Testis (tissue), 3 donors: ENCODE measurements around the gene POPDC2. TPM values are rescaled to one million over a fixed set of nuclear protein-coding genes. Genes with fewer than 3 reads are reported as not detected.
A peak's percentile ranks its signal among the peaks of the same experiment; 100 is the strongest.

ENCODE experiments used
- DNase-seq: peaks from one replicate; pipeline ENCODE4 v3.0.0-alpha.2; 2019
- H3K27ac ChIP-seq, 2 donors: fragments of 200-600 bp; sonication (generic); one replicate each; pipeline ENCODE4 v1.5.1; 2019
- H3K27me3 ChIP-seq: fragments of 200-600 bp; sonication (generic); one replicate; pipeline ENCODE4 v1.5.1; 2019
- H3K36me3 ChIP-seq: fragments of 200-600 bp; sonication (generic); one replicate; pipeline ENCODE4 v1.5.1; 2017; ENCODE audit warnings: low read depth; ENCODE audit errors: missing control alignments
- H3K4me1 ChIP-seq: fragments of 200-600 bp; sonication (generic); one replicate; pipeline ENCODE4 v1.5.1; 2019
- H3K4me3 ChIP-seq, 2 donors: fragments of 200-600 bp; sonication (generic); one replicate each; pipeline ENCODE4 v1.5.1; 2017 to 2019
- H3K9me3 ChIP-seq: fragments of 200-600 bp; sonication (generic); one replicate; pipeline ENCODE4 v1.5.1; 2017
- POLR2A ChIP-seq: fragments of 450-650 bp; IDR thresholded peaks from one replicate; pipeline ENCODE4 v1.6.1; 2017; ENCODE audit warnings: antibody characterized with exemption, mild to moderate bottlenecking, moderate library complexity
- WGBS, 2 donors: methylation state at CpG; one replicate each; pipeline ENCODE4 v1.1.5; 2018; 5-methylcytosine and 5-hydroxymethylcytosine counted together
- intact Hi-C: fragments of 100-400 bp; cut with DNase I; formaldehyde crosslinking; loops from one replicate; pipeline ENCODE4 v1.15.1; 2023; ENCODE audit warnings: low total_unique reads
- polyA plus RNA-seq: library from polyadenylated mRNA; stranded (reverse); fragments of 350-450 nt; fragmentation: Illumina TruSeq; extraction: RNeasy Lipid Tissue Mini Kit (QIAGEN cat#74804); gene quantifications from one replicate; pipeline ENCODE4 v1.2.3, GENCODE V29; 2014; ENCODE audit warnings: low read depth, low replicate concordance; ENCODE audit not compliant: insufficient read depth
- total RNA-seq, 2 donors: library from RNA; depleted of rRNA; stranded (reverse); fragments of >200 nt; gene quantifications; one replicate each; pipeline ENCODE4 v1.2.3, GENCODE V29; 2016
- TF ChIP-seq, protein P1 (sequence below), 3 experiments: fragments of 450-650 bp in 2 of 3; fragments of 200-600 bp in 1 of 3; sonication (generic) in 1 of 3; IDR thresholded peaks; one replicate each; pipeline ENCODE4 v1.5.1; 2016 to 2019; ENCODE audit warnings: antibody characterized with exemption in 3 of 3, mild to moderate bottlenecking in 2 of 3, moderate library complexity in 1 of 3

Gene POPDC2
- total and polyA plus RNA-seq, 3 donors from 2014 or later: 4.1 to 8.0 (median 5.7) TPM

DNA sequence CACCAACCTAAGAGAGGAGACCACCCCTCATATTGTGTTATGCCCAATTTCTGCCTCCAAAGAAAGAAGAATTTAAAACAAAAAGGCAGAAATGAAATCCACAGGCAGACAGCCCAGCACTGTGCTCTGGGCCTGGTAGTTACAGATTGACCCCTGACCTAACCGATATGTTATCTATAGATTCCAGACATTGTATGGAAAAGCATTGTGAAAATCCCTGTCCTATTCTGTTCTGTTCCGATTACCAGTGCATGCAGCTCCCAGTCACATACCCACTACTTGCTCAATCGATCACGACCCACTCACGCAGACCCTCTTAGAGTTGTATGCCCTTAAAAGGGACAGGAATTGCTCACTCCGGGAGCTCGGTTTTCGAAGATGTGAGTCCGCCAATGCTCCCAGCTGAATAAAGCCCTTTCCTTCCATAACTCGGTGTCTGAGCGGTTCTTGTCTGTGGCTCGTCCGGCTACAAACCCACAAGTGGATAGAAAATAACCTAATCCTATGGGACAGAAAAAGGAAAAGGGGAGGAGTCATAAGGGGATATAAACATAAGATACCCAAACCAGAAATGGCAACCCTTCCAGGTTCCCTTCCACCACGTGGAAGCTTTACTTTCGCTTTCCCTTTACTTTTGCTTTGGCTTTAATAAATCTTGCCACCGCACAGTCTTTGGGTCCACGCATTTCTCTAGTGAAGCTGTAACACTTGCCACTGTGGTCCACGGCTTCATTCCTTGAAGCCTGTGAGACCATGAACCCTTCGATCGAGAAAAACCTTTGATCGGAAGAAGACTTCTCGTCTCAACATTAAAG lies 40.7 kb upstream of the POPDC2 start:
- Histone ChIP-seq H3K9me3 (no peaks in the 10 kb centered on the region), H3K4me1 (no peaks in the 10 kb centered on the region), H3K4me3 (no peak overlapping the region), H3K27me3 (no peaks in the 10 kb centered on the region), H3K36me3 (no peaks in the 10 kb centered on the region), H3K27ac (no peak overlapping the region)
- intact Hi-C loops: no loop called here
- TF ChIP-seq, protein P1, sequence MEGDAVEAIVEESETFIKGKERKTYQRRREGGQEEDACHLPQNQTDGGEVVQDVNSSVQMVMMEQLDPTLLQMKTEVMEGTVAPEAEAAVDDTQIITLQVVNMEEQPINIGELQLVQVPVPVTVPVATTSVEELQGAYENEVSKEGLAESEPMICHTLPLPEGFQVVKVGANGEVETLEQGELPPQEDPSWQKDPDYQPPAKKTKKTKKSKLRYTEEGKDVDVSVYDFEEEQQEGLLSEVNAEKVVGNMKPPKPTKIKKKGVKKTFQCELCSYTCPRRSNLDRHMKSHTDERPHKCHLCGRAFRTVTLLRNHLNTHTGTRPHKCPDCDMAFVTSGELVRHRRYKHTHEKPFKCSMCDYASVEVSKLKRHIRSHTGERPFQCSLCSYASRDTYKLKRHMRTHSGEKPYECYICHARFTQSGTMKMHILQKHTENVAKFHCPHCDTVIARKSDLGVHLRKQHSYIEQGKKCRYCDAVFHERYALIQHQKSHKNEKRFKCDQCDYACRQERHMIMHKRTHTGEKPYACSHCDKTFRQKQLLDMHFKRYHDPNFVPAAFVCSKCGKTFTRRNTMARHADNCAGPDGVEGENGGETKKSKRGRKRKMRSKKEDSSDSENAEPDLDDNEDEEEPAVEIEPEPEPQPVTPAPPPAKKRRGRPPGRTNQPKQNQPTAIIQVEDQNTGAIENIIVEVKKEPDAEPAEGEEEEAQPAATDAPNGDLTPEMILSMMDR (IDR thresholded peaks at IDR 0.05): no peak
- no peak for DNase-seq
- 74 to 79% methylated on average over 22 of the region's 22 CpGs for WGBS, 2 donors

DNA sequence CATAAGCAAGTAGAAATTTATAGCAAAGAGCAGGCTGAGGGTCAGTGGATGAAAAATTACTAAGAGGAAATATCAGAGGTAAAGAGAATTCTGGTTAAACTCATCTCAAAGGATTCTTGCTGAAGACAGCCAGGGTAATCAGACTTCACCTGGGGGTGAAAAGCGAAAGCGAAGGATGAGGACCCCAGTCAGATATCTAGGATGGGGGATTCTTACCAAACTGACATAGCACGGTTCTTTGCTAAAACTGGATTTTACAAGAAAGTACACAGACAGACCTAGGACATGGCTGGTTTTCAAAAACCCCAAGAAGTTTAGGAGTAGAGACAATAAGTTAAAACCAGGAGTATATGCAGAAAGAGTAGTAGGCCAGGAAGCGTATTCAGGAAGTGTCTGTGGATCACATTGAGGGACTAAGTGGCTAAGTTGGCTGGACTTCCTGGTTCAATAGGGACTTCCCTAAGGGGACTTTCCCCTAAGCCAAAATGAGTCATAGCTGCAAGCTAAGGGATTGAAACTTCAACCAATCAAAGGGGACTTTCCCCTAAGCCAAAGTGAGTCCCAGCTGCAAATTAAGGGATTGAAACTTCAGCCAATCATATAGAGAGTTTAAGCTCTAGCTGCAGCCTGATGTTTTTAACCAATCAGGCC lies 40.0 kb upstream of the POPDC2 start:
- Histone ChIP-seq H3K27ac (no peak overlapping the region), H3K4me3 (no peak overlapping the region), H3K36me3 (no peaks in the 10 kb centered on the region), H3K27me3 (no peaks in the 10 kb centered on the region), H3K4me1 (no peaks in the 10 kb centered on the region), H3K9me3 (no peaks in the 10 kb centered on the region)
- 89 to 91% methylated on average over 4 of the region's 4 CpGs for WGBS, 2 donors
- DNase-seq: no peak
- intact Hi-C loops: no loop called here
- TF ChIP-seq POLR2A: no peak
- TF ChIP-seq, protein P1 (IDR thresholded peaks at IDR 0.05): no peak

DNA sequence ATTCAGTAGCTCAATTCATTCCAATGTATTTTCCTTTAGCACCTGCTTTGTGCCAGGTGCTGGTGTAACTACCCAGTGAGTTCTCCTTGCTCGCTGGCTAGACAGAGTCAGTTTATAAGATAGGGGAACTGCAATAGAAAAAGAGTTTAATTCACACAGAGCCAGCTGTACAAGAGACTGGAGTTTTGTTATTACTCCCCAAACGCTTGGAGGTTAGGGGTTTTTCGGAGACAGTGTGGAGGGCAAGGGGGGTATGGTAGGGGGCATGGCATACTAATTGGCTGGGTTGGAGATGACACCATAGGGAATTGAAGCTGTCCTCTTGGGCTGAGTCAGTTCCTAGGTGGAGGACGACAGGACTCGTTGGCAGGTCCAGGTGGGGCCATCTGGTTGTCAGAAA lies 37.0 kb upstream of the POPDC2 start:
- no peak for DNase-seq
- Histone ChIP-seq H3K4me1 (no peaks in the 10 kb centered on the region), H3K9me3 (no peaks in the 10 kb centered on the region), H3K27me3 (no peaks in the 10 kb centered on the region), H3K27ac (no peak overlapping the region), H3K4me3 (no peak overlapping the region), H3K36me3 (no peaks in the 10 kb centered on the region)
- TF ChIP-seq, protein P1 (IDR thresholded peaks at IDR 0.05): no peak
- TF ChIP-seq POLR2A: no peak
- intact Hi-C loops: no loop called here
- WGBS, 2 donors: 87 to 90% methylated on average over 5 of the region's 5 CpGs

DNA sequence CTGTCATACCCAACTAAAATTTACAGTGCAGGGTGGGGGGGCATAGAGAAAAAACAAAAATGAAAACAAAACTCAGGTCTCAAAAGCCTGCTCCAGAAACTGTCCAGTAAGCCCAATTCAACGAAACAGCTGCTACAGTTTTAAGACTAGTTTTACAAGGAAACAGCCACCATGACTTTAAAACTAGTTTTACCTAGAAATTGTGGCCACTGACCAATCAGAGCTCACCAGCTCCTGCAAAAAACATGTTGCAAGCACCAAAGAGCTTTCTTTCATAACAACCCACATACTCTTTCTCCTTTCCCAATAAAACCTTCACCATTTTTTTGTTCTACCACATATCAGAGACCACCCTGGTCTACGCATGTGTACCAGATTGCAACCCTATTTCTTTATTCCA lies 35.1 kb upstream of the POPDC2 start:
- 73 to 88% methylated on average over 2 of the region's 2 CpGs for WGBS, 2 donors
- H3K9me3 ChIP-seq: no peaks in the 10 kb centered on the region
- intact Hi-C loops: no loop called here
- H3K4me1 ChIP-seq: no peaks in the 10 kb centered on the region
- H3K27ac ChIP-seq: no peak overlapping the region
- H3K27me3 ChIP-seq: no peaks in the 10 kb centered on the region
- H3K4me3 ChIP-seq: no peak overlapping the region
- DNase-seq: peak; percentile 39
- H3K36me3 ChIP-seq: no peaks in the 10 kb centered on the region
- TF ChIP-seq, protein P1 (IDR thresholded peaks at IDR 0.05): no peak
- no peak for TF ChIP-seq POLR2A
